SK-N-SH (cell line): Measurements from ENCODE around the gene CDH16. TPM values are rescaled to one million over a fixed set of nuclear protein-coding genes. Genes with fewer than 3 reads are reported as not detected.

Source experiments
- CTCF ChIA-PET: fragments of 300-600, 350-600 bp; formaldehyde crosslinking; extraction: SDS; loops from one replicate; lab custom pipeline; 2021; lab: Yijun Ruan, JAX
- POLR2A ChIA-PET: fragments of 350-600 bp; sonication (Branson Sonifier 250); formaldehyde crosslinking; extraction: SDS; loops from one replicate; lab custom pipeline; 2020; ENCODE audit warnings: antibody characterized with exemption, inconsistent platforms; lab: Yijun Ruan, JAX
- DNase-seq: peaks from one replicate; pipeline ENCODE4 v3.0.0; 2012
- H2AFZ ChIP-seq: fragments of 200-600 bp; sonication (generic); 2 replicates; pipeline ENCODE4 v1.8.1; 2016; ENCODE audit warnings: antibody characterized with exemption, mild to moderate bottlenecking, low read depth
- H3F3A ChIP-seq: fragments of 200-600 bp; sonication (generic); replicated peaks from 2 replicates; pipeline ENCODE3; 2016; ENCODE audit warnings: antibody characterized with exemption, mild to moderate bottlenecking; ENCODE audit not compliant: insufficient read depth
- H3K27ac ChIP-seq, 2 experiments: fragments of 200-500 bp in 1 of 2; fragments of 200-600 bp in 1 of 2; sonication (Bioruptor generic) in 1 of 2; sonication (generic), shearing (Covaris generic) in 1 of 2; 2 replicates each; pipeline versions ENCODE4 v1.5.1 to v1.6.1; 2014 to 2016; ENCODE audit warnings: low read depth in 2 of 2, inconsistent platforms in 1 of 2, low read length in 1 of 2, mild to moderate bottlenecking in 1 of 2, mixed read lengths in 1 of 2
- H3K27me3 ChIP-seq: fragments of 200-600 bp; sonication (generic), shearing (Covaris generic); 2 replicates; pipeline ENCODE4 v1.6.1; 2016; ENCODE audit warnings: mixed run types; ENCODE audit not compliant: insufficient read depth
- H3K36me3 ChIP-seq, 2 experiments: fragments of 200-500 bp in 1 of 2; fragments of 200-600 bp in 1 of 2; sonication (Bioruptor generic) in 1 of 2; sonication (generic) in 1 of 2; replicated peaks in 1 of 2; 2 replicates each; pipeline versions ENCODE3 to v1.5.1; 2014 to 2016; ENCODE audit warnings: low read length in 1 of 2, mild to moderate bottlenecking in 1 of 2; ENCODE audit not compliant: insufficient read depth in 2 of 2, control insufficient read depth in 1 of 2
- H3K4me1 ChIP-seq, 2 experiments: fragments of 200-500 bp in 1 of 2; fragments of 200-600 bp in 1 of 2; sonication (Bioruptor generic) in 1 of 2; sonication (generic), shearing (Covaris generic) in 1 of 2; 2 replicates each; pipeline versions ENCODE4 v1.5.1 to v1.6.1; 2014 to 2016; ENCODE audit warnings: low read depth in 1 of 2, low read length in 1 of 2, mixed run types in 1 of 2; ENCODE audit not compliant: insufficient read depth in 2 of 2, control insufficient read depth in 1 of 2
- H3K4me2 ChIP-seq: fragments of 200-600 bp; sonication (generic), shearing (Covaris generic); 2 replicates; pipeline ENCODE4 v1.6.1; 2017; ENCODE audit warnings: mixed run types
- H3K4me3 ChIP-seq, 2 experiments: fragments of 200-500 bp in 1 of 2; fragments of 200-600 bp in 1 of 2; sonication (Bioruptor generic) in 1 of 2; sonication (generic), shearing (Covaris generic) in 1 of 2; 2 replicates each; pipeline versions ENCODE4 v1.5.1 to v1.8.1; 2014 to 2016; ENCODE audit warnings: low read depth in 2 of 2, inconsistent platforms in 1 of 2, low read length in 1 of 2, mild to moderate bottlenecking in 1 of 2, mixed read lengths in 1 of 2, moderate library complexity in 1 of 2
- H3K79me2 ChIP-seq: fragments of 200-600 bp; sonication (generic); 2 replicates; pipeline ENCODE4 v1.8.1; 2017; ENCODE audit warnings: mild to moderate bottlenecking; ENCODE audit not compliant: insufficient read depth
- H3K9ac ChIP-seq: fragments of 200-600 bp; sonication (generic); 2 replicates; pipeline ENCODE4 v1.6.1; 2017; ENCODE audit warnings: mixed run types
- H3K9me2 ChIP-seq: fragments of 200-600 bp; sonication (generic); 2 replicates; pipeline ENCODE4 v1.6.1; 2017; ENCODE audit warnings: mixed run types
- H3K9me3 ChIP-seq: fragments of 200-600 bp; sonication (generic); 2 replicates; pipeline ENCODE4 v1.6.1; 2017; ENCODE audit warnings: mixed run types, mild to moderate bottlenecking, moderate library complexity
- H4K20me1 ChIP-seq: fragments of 200-600 bp; sonication (generic); 2 replicates; pipeline ENCODE4 v1.6.1; 2017; ENCODE audit warnings: mild to moderate bottlenecking, mixed run types; ENCODE audit not compliant: insufficient read depth
- FOSL2 ChIP-seq: IDR thresholded peaks from 2 replicates; pipeline ENCODE4 v1.4.0; 2012; ENCODE audit warnings: low read depth, mild to moderate bottlenecking, moderate library complexity, borderline replicate concordance
- FOXJ3 ChIP-seq: sonication (generic); formaldehyde crosslinking; IDR thresholded peaks from 2 replicates; pipeline ENCODE4 v1.5.1; 2020; ENCODE audit warnings: mild to moderate bottlenecking, missing genetic modification reagents
- MEF2A ChIP-seq: IDR thresholded peaks from 2 replicates; pipeline ENCODE4 v1.4.0; 2012; ENCODE audit warnings: low read depth, borderline replicate concordance
- NFIC ChIP-seq: IDR thresholded peaks from 2 replicates; pipeline ENCODE4 v1.4.0; 2012; ENCODE audit warnings: borderline replicate concordance
- POLR2AphosphoS5 ChIP-seq: IDR thresholded peaks from 2 replicates; pipeline ENCODE4 v1.6.1; 2012; ENCODE audit warnings: low read depth, low read length
- RAD21 ChIP-seq: IDR thresholded peaks from 2 replicates; pipeline ENCODE4 v1.6.1; 2012; ENCODE audit warnings: mild to moderate bottlenecking, low read length
- SMC3 ChIP-seq: IDR thresholded peaks from 2 replicates; pipeline ENCODE4 v1.6.1; 2012; ENCODE audit warnings: low read depth, low read length, improper control_type of control experiment
- TAF1 ChIP-seq: IDR thresholded peaks from 2 replicates; pipeline ENCODE4 v1.6.1; 2012; ENCODE audit warnings: low read depth, mild to moderate bottlenecking, low read length, moderate library complexity, borderline replicate concordance
- YY1 ChIP-seq: IDR thresholded peaks from 2 replicates; pipeline ENCODE4 v1.4.0; 2012; ENCODE audit warnings: low read depth, mild to moderate bottlenecking
- WGBS: methylation state at CpG from one replicate; pipeline ENCODE4 v1.1.6; 2017; ENCODE audit warnings: low lambda C conversion rate; 5-methylcytosine and 5-hydroxymethylcytosine counted together
- polyA plus RNA-seq, 3 experiments: library from polyadenylated mRNA; depleted of rRNA; stranded (reverse); fragments of >200 nt; gene quantifications; 2 replicates each; pipeline ENCODE4 v1.2.3, GENCODE V29; 2012
- TF ChIP-seq, protein P1 (sequence below): IDR thresholded peaks from 2 replicates; pipeline ENCODE4 v1.6.1; 2012; ENCODE audit warnings: mild to moderate bottlenecking, low read depth, low read length, moderate library complexity
- TF ChIP-seq, protein P2 (sequence below): fragments of 150-350 bp; IDR thresholded peaks from 2 replicates; pipeline ENCODE4 v1.6.1; 2017; ENCODE audit warnings: antibody characterized with exemption, low read length, low read depth, borderline replicate concordance

The CDH16 gene
- polyA plus RNA-seq, 1 of the 3 experiments (the other 2 are of a cell fraction) = not detected

DNA sequence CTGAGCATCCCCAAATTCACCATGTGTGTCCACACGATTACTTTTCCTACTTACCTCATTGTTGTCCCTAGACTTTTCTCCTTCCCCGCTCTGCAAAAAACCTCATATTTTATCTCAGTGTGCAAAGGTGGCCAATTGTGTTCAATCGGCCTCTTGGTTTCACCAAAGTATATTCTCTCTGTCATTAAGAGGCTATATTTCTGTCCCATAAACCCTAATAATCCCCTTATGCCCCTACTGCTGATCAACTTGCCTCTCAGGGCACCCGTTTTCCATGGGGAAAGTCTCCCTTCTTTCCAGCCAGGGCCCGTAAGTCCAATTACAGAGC lies 28.3 kb upstream of the CDH16 start:
- TF ChIP-seq, protein P1, sequence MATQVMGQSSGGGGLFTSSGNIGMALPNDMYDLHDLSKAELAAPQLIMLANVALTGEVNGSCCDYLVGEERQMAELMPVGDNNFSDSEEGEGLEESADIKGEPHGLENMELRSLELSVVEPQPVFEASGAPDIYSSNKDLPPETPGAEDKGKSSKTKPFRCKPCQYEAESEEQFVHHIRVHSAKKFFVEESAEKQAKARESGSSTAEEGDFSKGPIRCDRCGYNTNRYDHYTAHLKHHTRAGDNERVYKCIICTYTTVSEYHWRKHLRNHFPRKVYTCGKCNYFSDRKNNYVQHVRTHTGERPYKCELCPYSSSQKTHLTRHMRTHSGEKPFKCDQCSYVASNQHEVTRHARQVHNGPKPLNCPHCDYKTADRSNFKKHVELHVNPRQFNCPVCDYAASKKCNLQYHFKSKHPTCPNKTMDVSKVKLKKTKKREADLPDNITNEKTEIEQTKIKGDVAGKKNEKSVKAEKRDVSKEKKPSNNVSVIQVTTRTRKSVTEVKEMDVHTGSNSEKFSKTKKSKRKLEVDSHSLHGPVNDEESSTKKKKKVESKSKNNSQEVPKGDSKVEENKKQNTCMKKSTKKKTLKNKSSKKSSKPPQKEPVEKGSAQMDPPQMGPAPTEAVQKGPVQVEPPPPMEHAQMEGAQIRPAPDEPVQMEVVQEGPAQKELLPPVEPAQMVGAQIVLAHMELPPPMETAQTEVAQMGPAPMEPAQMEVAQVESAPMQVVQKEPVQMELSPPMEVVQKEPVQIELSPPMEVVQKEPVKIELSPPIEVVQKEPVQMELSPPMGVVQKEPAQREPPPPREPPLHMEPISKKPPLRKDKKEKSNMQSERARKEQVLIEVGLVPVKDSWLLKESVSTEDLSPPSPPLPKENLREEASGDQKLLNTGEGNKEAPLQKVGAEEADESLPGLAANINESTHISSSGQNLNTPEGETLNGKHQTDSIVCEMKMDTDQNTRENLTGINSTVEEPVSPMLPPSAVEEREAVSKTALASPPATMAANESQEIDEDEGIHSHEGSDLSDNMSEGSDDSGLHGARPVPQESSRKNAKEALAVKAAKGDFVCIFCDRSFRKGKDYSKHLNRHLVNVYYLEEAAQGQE = no peak
- no peak for TF ChIP-seq POLR2AphosphoS5
- no peak for TF ChIP-seq YY1
- Histone ChIP-seq H3K9me3 (no peaks in the 10 kb centered on the region; the same call in 1 of the 2 replicates), H3K4me2 (no peak overlapping the region), H3K79me2 (no peaks in the 10 kb centered on the region), H3K4me3 (no peak overlapping the region; a peak in 1 of 4 replicates), H3K36me3 (peaks cover 5 to 19% of the 10 kb centered on the region in 2 experiments), H3K27me3 (no peaks in the 10 kb centered on the region), H2AFZ (no peak overlapping the region), H4K20me1 (no peaks in the 10 kb centered on the region), H3F3A (peaks cover 14% of the 10 kb centered on the region), H3K27ac (no peak overlapping the region), H3K9ac (no peak overlapping the region), H3K4me1 (peaks cover 0 to 8% of the 10 kb centered on the region in 2 experiments; a peak in 1 of 4 replicates), H3K9me2 (no peaks in the 10 kb centered on the region)
- no peak for DNase-seq
- ChIA-PET CTCF (interaction anchor here (0.6 to 3.6 kb wide), 16 partner anchors 7 to 272 kb away, joined by 3 to 22 read pairs (median 4); partner anchors contain the start of gene CES3), POLR2A (no interaction called here)
- WGBS = 24% methylated on average over 5 of the region's 5 CpGs

DNA sequence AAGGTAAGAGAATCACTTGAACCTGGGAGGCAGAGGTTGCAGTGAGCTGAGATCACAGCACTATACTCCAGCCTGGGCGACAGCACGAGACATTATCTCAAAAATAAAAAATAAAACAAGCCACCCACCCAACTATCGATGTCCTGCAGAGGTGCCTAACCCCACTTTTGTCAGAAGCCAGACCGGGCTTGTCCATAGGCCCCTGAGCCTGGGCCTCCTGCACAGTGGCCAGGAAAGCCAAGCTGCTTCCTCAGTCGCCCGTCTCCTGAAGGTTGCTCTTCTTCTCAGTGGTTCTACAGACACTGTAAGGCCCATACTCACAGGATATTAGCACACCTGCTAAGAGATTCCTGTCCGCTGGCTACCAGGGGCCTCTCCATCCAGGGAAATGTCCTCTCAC lies 27.9 kb upstream of the CDH16 start:
- POLR2A ChIA-PET = interaction anchor here (0.8 kb wide), 1 partner anchor 257 kb away, joined by 3 read pairs; no protein-coding TSS in a partner anchor
- peaks cover 5 to 23% of the 10 kb centered on the region in 2 experiments for H3K36me3 ChIP-seq
- no peak overlapping the region for H2AFZ ChIP-seq

More for the DNA sequence above, 27.9 kb upstream of the CDH16 start:
- no peaks in the 10 kb centered on the region for H3K79me2 ChIP-seq
- H3K27me3 ChIP-seq = no peaks in the 10 kb centered on the region
- no peak overlapping the region for H3K4me2 ChIP-seq
- peaks cover 14% of the 10 kb centered on the region for H3F3A ChIP-seq
- TF ChIP-seq MEF2A (no peak), FOXJ3 (CRISPR knock-in tag) (no peak), NFIC (no peak), RAD21 (no peak), SMC3 (no peak), FOSL2 (no peak), TAF1 (no peak)
- TF ChIP-seq, protein P2, sequence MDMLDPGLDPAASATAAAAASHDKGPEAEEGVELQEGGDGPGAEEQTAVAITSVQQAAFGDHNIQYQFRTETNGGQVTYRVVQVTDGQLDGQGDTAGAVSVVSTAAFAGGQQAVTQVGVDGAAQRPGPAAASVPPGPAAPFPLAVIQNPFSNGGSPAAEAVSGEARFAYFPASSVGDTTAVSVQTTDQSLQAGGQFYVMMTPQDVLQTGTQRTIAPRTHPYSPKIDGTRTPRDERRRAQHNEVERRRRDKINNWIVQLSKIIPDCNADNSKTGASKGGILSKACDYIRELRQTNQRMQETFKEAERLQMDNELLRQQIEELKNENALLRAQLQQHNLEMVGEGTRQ = no peak
- TF ChIP-seq, all 33 proteins: peak for 0
- no peaks in the 10 kb centered on the region for H4K20me1 ChIP-seq
- CTCF ChIA-PET = interaction anchor here (0.6 to 3.6 kb wide), 9 partner anchors 8 to 272 kb away, joined by 3 to 22 read pairs (median 6); partner anchors contain the start of gene CES3
- no peak overlapping the region for H3K9ac ChIP-seq
- H3K4me1 ChIP-seq = peaks cover 0 to 8% of the 10 kb centered on the region in 2 experiments; a peak in 1 of 4 replicates
- no peaks in the 10 kb centered on the region; the same call in 1 of the 2 replicates for H3K9me3 ChIP-seq
- H3K27ac ChIP-seq = no peak overlapping the region
- no peak overlapping the region for H3K4me3 ChIP-seq
- 66% methylated on average over 4 of the region's 7 CpGs for WGBS
- no peak for DNase-seq
- H3K9me2 ChIP-seq = no peaks in the 10 kb centered on the region
